Thymus (tissue), 11 donors: ENCODE results near the gene MR1. TPM values are rescaled to one million over a fixed set of nuclear protein-coding genes. Genes with fewer than 3 reads are reported as not detected.
A peak's percentile ranks its signal among the peaks of the same experiment; 100 is the strongest.
"Not testable (repeated sequence)": the region's sequence is repeated elsewhere in the genome, so short reads cannot be mapped to it uniquely, and the experiment has no call there.

ENCODE experiments used
- DNase-seq, 9 donors: peaks; one replicate each; pipeline ENCODE4 v3.0.0-alpha.2; 2013; ENCODE audit warnings: low spot score in 9 of 9, low read depth in 6 of 9, missing footprints in 1 of 9
- H3K27ac ChIP-seq, 2 donors: one replicate each; pipeline ENCODE4 v1.5.1; 2013; ENCODE audit warnings: control low read depth in 1 of 2, low read depth in 1 of 2, low read length in 1 of 2, mild to moderate bottlenecking in 1 of 2, moderate library complexity in 1 of 2
- H3K27me3 ChIP-seq, 2 donors: one replicate each; pipeline ENCODE4 v1.5.1; 2013; ENCODE audit warnings: low read length in 1 of 2; ENCODE audit not compliant: control insufficient read depth in 2 of 2, insufficient read depth in 1 of 2
- H3K36me3 ChIP-seq, 2 donors: one replicate each; pipeline ENCODE4 v1.5.1; 2013; ENCODE audit warnings: low read length in 1 of 2, mild to moderate bottlenecking in 1 of 2, moderate library complexity in 1 of 2; ENCODE audit not compliant: control insufficient read depth in 2 of 2, insufficient read depth in 2 of 2
- H3K4me1 ChIP-seq, 2 donors: one replicate each; pipeline ENCODE4 v1.5.1; 2013; ENCODE audit warnings: low read length in 2 of 2; ENCODE audit not compliant: control insufficient read depth in 2 of 2, insufficient read depth in 2 of 2
- H3K4me3 ChIP-seq, 2 donors: one replicate each; pipeline ENCODE4 v1.5.1; 2013; ENCODE audit warnings: low read length in 2 of 2, control low read depth in 1 of 2, mild to moderate bottlenecking in 1 of 2
- H3K9me3 ChIP-seq, 2 donors: one replicate each; pipeline ENCODE4 v1.5.1; 2013; ENCODE audit warnings: low read length in 1 of 2, mild to moderate bottlenecking in 1 of 2; ENCODE audit not compliant: control insufficient read depth in 2 of 2, insufficient read depth in 1 of 2
- WGBS: extraction: QIAGEN DNeasy Blood & Tissue Kit; methylation state at CpG from one replicate; pipeline ENCODE4 v1.1.7; 2013; 5-methylcytosine and 5-hydroxymethylcytosine counted together
- polyA plus RNA-seq: library from polyadenylated mRNA; stranded (reverse); fragments of 200-250 nt; gene quantifications from one replicate; pipeline ENCODE4 v1.2.3, GENCODE V29; 2013
- total RNA-seq: library from RNA; stranded (reverse); fragments of 120-200 nt; gene quantifications from one replicate; pipeline ENCODE4 v1.2.4, GENCODE V29; 2013
- donor health status: healthy.

The MR1 gene
- total and polyA plus RNA-seq, 2 donors = 12.0 to 21.1 TPM

DNA sequence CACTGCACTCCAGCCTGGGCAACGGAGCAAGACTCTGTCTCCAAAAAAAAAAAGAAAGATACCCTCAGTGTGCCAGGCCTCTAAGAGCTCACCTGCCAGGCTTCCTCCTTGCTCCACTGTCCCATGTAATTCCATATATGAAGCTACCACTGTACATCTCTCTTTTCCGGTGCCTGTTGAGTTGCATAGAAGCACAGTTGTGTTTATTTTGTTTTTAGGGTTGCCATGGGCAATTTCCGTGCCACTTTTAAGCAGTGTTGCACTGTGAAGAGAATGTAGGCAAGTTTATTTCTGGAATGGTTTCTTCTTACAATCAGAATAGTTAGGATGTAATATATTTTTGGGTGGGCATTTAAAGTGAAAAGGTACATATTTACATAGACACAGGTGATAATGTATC lies 23.3 kb downstream of the MR1 start:
- H3K27me3 ChIP-seq = no peaks in the 10 kb centered on the region
- H3K4me1 ChIP-seq = peaks cover under 1 to 4% of the 10 kb centered on the region in 2 donors
- 65% methylated on average over 3 of the region's 3 CpGs for WGBS
- DNase-seq = no peak
- H3K27ac ChIP-seq = no peak overlapping the region
- H3K4me3 ChIP-seq = no peak overlapping the region
- peaks cover 2 to 8% of the 10 kb centered on the region in 2 donors for H3K9me3 ChIP-seq
- H3K36me3 ChIP-seq = peaks cover 21 to 29% of the 10 kb centered on the region in 2 donors

DNA sequence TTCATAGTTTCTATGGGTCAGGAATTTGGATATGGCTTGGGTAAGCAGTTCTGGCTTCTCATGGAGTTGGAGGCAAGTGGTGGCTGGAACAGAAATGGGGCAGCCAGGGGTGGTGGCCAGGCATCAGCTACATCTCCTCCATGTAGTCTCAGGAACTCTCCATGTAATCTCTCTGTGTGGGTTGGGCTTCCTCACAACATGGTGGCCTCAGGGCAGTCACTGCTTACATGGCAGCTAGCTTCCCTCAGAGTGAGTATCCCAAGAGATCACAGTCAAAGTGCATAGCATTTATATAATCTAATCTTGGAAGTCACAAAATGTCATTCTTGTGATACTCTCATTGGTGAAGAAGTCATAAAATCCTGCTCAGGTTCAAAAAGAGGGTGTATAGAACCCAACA lies 25.7 kb downstream of the MR1 start:
- H3K9me3 ChIP-seq = peaks cover 3 to 8% of the 10 kb centered on the region in 2 donors
- H3K27ac ChIP-seq = no peak overlapping the region
- no peak for DNase-seq
- no peaks in the 10 kb centered on the region for H3K27me3 ChIP-seq
- H3K36me3 ChIP-seq = peaks cover 11 to 18% of the 10 kb centered on the region in 2 donors
- no peak overlapping the region for H3K4me3 ChIP-seq
- peaks cover 9 to 13% of the 10 kb centered on the region in 2 donors for H3K4me1 ChIP-seq

DNA sequence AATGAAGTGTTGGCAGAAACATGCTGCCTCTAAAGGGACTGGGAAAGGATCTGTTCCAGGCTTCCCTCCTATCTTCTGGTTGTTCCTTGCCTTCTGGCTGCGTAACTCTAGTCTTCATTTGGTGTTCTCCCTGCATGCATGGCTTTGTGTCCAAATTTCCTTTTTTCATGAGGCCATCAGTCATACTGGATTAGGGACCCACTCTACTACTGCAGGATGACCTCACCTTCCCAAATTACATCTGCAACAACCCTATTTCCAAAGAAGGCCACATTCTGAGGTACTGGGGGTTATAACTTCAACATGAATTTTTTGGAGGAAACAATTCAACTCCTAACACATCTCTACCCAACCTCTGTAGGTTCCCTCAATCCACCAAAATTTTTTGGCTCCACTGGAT lies 26.3 kb downstream of the MR1 start:
- H3K27me3 ChIP-seq = no peaks in the 10 kb centered on the region
- H3K36me3 ChIP-seq = peaks cover 11 to 17% of the 10 kb centered on the region in 2 donors
- H3K27ac ChIP-seq = no peak overlapping the region
- peaks cover 9 to 13% of the 10 kb centered on the region in 2 donors for H3K4me1 ChIP-seq
- H3K4me3 ChIP-seq = no peak overlapping the region
- WGBS = 98% methylated on average over 1 of the region's 1 CpG
- H3K9me3 ChIP-seq = peaks cover 3 to 8% of the 10 kb centered on the region in 2 donors
- no peak for DNase-seq

DNA sequence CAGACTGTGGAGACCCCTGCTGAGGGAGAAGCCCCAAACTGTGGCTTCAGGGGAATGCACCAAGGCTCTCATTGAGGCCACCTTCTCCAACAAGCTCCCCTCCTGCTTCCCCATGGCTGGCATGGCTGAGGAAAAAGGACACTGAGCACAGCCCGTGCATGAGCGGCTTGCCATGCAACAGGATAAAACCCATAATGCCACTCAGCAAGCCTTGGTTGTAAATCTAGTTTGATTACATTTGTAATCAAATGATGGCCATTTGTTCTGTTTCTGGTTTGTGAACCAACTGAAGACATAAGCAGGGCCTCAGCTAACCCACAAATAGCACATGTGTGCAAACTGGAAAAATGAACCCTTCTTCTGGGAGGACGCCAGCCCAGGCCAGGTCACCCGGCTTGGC lies 27.2 kb downstream of the MR1 start:
- not testable (repeated sequence) for H3K9me3 ChIP-seq, H3K36me3 ChIP-seq, H3K4me3 ChIP-seq, DNase-seq, H3K27me3 ChIP-seq, H3K27ac ChIP-seq
- H3K4me1 ChIP-seq = peaks cover 9 to 13% of the 10 kb centered on the region in 2 donors
- WGBS = 95% methylated on average over 4 of the region's 4 CpGs

DNA sequence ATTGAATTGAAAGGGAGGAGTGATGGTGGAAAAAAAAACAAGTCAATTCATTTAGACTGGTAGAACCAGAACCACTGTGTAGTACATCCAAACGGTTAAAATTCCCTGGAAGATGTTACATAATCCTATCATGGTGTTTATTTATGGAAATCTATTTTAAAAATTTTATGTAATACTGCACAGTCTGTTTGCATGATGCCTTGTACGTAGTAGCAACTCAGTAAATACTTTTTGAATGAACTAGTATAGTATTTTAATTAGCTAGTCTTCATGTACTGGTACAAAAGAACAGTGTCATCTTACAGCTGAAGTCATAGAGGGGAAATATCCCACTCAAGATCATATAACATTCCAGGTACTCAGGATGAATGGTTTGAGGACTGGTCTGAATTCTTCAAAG lies 27.7 kb downstream of the MR1 start:
- H3K27me3 ChIP-seq = no peaks in the 10 kb centered on the region
- no peak overlapping the region for H3K4me3 ChIP-seq
- H3K27ac ChIP-seq = no peak overlapping the region
- no peak for DNase-seq
- H3K9me3 ChIP-seq = peaks cover 3 to 8% of the 10 kb centered on the region in 2 donors
- H3K4me1 ChIP-seq = peaks cover 9 to 13% of the 10 kb centered on the region in 2 donors
- 99% methylated on average over 2 of the region's 2 CpGs for WGBS
- H3K36me3 ChIP-seq = peaks cover 5 to 8% of the 10 kb centered on the region in 2 donors

DNA sequence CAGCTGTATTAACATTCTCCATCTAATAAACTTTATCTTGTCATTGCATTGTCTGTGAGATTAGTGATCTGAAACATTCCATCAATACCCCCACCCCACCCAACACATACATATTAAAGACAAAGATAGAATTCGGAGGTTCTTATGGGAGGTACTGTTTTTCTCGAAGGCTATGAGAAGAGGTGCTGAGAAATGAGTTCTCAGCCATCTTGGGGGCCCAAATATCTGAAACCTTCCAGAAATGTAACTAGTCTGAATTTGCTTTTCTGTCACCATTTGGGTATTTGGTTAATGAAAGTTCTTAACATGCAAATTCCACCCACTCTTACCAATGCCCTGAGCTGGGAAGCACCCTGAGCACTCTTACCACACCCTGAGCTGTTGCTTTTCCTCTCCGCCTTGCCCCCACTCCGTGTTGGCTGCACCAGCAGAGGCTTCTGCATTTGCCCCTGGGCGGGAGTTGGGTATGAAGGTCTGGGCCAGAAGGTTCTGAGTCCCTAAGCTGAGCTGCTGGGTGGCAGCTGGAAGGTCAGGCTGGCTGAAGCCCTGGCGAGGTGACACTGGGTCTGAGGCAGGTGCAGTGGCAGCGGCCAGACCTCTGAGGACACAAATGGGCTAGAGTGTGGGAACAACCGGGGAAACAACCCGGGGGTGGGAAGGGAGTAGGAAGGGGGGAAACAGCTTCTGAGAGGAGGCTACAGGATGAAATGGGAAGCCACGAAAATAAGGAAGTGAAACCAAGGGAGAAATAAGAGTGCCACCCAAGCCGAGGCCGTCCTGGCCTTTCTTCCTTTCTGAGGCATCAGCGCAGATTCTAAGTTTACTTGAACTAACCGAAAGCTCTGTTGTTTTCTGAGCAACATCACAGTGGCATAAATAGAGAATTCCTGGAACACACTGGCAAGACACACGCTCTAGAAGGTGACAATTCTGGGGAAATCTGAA lies 28.4 kb downstream of the MR1 start:
- H3K27me3 ChIP-seq = no peaks in the 10 kb centered on the region
- H3K36me3 ChIP-seq = peaks cover 4 to 8% of the 10 kb centered on the region in 2 donors
- peak overlapping the region; percentile 42 to 60 for H3K27ac ChIP-seq
- DNase-seq = peak in 2 of 9 donors; percentile 38 to 58
- H3K4me1 ChIP-seq = peaks cover 9 to 13% of the 10 kb centered on the region in 2 donors
- WGBS = 30% methylated on average over 15 of the region's 15 CpGs
- H3K4me3 ChIP-seq = peak overlapping the region in 1 of 2 donors; percentile 6
- H3K9me3 ChIP-seq = peaks cover 3 to 8% of the 10 kb centered on the region in 2 donors

DNA sequence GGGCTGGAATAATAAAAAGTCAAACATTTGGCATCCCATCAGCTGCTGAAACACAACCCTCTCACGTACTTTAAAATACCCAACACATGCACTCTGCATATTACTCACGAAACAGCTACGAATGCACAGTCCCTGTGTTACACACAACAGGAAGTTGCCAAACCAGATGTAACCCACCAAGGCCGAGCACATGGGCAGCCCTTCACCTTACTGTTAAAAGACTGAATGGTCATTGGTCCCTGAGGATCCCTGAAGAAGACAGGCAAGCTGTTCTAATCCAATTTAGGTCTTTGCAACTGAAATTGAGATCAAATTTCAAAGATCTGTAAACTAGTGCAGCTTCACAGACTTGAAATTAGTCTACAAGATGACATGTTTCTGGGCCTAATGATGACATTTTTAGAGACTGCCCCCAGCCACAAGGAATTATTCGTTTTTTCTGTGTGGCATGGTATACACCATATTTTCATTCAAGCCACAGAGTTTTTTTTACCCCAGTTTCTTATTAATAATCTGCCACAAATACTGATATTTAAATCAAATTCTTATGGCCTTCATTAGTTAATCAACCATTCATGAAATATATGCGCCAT lies 29.1 kb downstream of the MR1 start:
- H3K27me3 ChIP-seq = no peaks in the 10 kb centered on the region
- peak overlapping the region; percentile 42 to 60 for H3K27ac ChIP-seq
- peaks cover 9 to 13% of the 10 kb centered on the region in 2 donors for H3K4me1 ChIP-seq
- peak overlapping the region in 1 of 2 donors; percentile 6 for H3K4me3 ChIP-seq
- 34% methylated on average over 6 of the region's 6 CpGs for WGBS
- peaks cover 3 to 8% of the 10 kb centered on the region in 2 donors for H3K9me3 ChIP-seq
- peaks cover 2 to 8% of the 10 kb centered on the region in 2 donors for H3K36me3 ChIP-seq
- peak in 3 of 9 donors; percentile 31 to 72 (median 38) for DNase-seq

DNA sequence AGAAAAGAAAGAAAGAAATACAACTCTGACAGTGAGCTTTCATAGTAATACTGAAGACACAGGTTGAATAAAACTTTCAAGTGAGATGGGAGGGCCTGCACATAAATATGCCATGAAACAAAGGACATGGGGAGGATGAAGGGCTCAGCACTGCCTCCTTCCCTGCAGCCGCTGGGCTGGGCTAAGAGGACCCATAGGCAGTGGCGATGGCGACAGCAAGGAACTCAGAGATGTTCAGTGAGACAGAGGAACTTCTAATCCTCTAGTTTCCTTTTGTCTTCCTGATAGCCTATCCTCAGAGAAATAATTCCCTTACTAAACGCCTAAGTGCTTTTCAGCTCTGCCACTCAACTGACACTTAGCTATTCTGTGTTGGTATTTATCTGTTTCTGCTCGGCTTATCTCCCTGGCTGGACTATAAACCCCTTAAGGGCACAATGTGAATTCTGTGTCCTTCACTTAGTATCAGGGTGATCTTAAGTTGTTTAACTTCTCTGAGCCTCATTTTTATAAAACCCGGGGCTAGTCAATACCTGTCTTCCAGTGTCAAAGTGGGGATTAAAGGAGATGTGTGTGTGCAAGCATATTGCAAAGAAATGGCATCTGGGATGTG lies 30.3 kb downstream of the MR1 start:
- no peak overlapping the region for H3K27ac ChIP-seq
- H3K27me3 ChIP-seq = no peaks in the 10 kb centered on the region
- H3K4me3 ChIP-seq = no peak overlapping the region
- no peak for DNase-seq
- peaks cover 3 to 5% of the 10 kb centered on the region in 2 donors for H3K9me3 ChIP-seq
- peaks cover 9 to 11% of the 10 kb centered on the region in 2 donors for H3K4me1 ChIP-seq
- WGBS = 92% methylated on average over 6 of the region's 6 CpGs
- H3K36me3 ChIP-seq = peaks cover 0 to 6% of the 10 kb centered on the region in 2 donors

DNA sequence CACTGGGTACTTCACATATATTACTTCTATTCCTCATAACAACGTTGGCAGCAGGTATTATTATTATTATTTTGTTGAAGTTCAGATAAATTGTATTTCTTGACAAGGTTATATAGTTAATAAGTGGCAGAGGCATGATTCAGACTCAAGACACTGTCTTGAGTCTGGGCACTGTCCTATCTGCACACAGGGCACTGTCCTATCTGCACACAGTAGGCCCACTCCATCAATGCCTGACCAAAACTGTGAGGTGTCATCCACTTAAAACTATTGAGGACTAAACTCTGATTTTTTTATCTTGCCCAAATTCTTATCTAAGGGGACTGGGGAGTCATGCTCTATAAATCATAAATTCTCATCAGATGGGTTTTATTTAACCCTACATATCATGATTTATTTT lies 30.9 kb downstream of the MR1 start:
- WGBS = 92% methylated on average over 1 of the region's 1 CpG
- Histone ChIP-seq H3K27ac (no peak overlapping the region), H3K4me1 (peaks cover 9 to 11% of the 10 kb centered on the region in 2 donors), H3K27me3 (no peaks in the 10 kb centered on the region), H3K4me3 (no peak overlapping the region), H3K9me3 (peaks cover 0 to 1% of the 10 kb centered on the region in 2 donors), H3K36me3 (no peaks in the 10 kb centered on the region)
- no peak for DNase-seq
